COLO668 (cell line): Measurements from ENCODE around the gene OR8S1.
"Not testable (repeated sequence)": the region's sequence is repeated elsewhere in the genome, so short reads cannot be mapped to it uniquely, and the experiment has no call there.

Experiments used
- DNase-seq: peaks from one replicate; lab custom pipeline; 2025; ENCODE audit not compliant: unreplicated experiment; lab: John Stamatoyannopoulos, UW

The OR8S1 gene, protein sequence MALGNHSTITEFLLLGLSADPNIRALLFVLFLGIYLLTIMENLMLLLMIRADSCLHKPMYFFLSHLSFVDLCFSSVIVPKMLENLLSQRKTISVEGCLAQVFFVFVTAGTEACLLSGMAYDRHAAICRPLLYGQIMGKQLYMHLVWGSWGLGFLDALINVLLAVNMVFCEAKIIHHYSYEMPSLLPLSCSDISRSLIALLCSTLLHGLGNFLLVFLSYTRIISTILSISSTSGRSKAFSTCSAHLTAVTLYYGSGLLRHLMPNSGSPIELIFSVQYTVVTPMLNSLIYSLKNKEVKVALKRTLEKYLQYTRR

GRCh38 chr12:48525332-48525731, at the start of gene OR8S1:
Gene OR8S1, plus strand, starts transcription at chr12:48525632. Its CDS starts 0 bp downstream, at chr12:48525632.
- no peak for DNase-seq

DNA sequence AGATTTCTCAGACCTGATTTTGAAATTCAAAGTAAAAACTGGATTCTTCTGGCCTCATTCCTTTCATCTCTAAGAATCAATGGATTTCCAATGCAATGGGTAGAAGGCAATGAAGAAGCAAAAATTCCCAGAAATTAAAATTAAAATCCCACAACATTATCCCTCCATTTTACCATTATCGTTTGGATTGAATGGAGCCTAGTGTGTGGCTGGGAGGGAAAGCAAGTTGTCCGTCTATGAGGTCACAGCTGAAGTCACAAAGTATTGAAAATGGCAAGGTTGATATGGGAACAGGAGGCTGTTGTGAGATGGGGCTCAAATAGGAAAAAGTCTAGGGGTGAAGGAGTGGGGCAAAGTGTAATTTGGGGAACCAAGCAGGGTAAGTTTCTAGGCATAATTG, 43.2 kb upstream of the OR8S1 start, which contains the start of gene C12orf54:
C12orf54 (plus strand) TSS at position 301 of the 400 bp plus-strand sequence. CDS start 799 bp downstream, outside the sequence.
- DNase-seq = no peak

- DNase-seq = no peak
These were observed 42.5 kb upstream of the OR8S1 start for GRCh38 chr12:48482930-48483329.

DNA sequence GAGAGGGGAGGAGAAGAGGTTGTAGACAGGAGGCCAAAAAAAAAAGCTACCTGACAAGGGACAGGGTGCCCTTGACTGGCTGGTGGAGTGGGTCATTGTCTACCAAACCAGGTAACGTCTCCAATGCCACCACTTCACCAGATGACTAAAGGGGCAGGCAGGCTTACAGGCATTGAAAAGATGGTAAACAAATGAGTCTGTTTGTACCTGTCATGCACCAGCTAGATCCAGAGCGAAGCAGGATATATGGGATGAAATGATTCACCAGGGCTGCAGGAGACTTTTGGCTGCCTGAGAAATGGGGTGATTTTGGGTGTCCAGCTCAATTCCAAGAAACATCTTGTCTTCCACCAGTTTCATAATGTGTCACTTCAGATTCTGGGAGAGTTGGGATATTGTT, 39.2 kb upstream of the OR8S1 start:
- no peak for DNase-seq

DNA sequence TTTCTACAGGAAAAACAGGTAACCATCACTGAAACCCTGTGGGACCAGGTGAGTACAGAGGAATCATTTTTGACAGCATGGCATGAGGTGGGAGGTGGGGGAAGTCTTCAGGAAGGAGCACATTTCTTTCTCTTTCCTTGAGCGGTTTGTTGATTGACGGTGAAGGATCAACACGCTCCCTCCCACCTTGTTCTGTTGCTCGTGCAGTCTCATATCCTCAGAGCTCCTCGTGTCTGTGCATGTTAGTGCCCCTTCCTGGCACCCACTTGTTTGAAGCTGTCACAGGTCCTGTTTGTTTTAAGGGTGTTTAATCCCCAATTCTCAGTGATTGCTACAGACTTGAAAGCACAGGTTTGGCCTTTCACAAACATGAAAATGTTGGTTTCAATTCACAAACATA, 38.8 kb upstream of the OR8S1 start:
- no peak for DNase-seq

- no peak for DNase-seq
These were observed 36.4 kb upstream of the OR8S1 start for GRCh38 chr12:48489012-48489411.

- not testable (repeated sequence) for DNase-seq
These were observed 36.0 kb upstream of the OR8S1 start for GRCh38 chr12:48489456-48489855.

DNA sequence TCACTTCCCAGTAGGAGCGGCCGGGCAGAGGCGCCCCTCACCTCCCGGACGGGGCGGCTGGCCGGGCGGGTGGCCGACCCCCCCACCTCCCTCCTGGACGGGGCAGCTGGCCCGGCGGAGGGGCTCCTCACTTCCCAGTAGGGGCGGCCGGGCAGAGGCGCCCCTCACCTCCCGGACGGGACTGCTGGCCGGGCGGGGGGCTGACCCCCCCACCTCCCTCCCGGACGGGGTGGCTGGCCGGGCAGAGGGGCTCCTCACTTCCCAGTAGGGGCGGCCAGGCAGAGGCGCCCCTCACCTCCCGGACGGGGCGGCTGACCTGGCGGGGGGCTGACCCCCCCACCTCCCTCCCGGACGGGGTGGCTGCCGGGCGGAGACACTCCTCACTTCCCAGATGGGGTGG, 25.2 kb upstream of the OR8S1 start:
- DNase-seq = not testable (repeated sequence)

GRCh38 chr12:48506836-48507235, 18.6 kb upstream of the OR8S1 start:
- DNase-seq = not testable (repeated sequence)

DNA sequence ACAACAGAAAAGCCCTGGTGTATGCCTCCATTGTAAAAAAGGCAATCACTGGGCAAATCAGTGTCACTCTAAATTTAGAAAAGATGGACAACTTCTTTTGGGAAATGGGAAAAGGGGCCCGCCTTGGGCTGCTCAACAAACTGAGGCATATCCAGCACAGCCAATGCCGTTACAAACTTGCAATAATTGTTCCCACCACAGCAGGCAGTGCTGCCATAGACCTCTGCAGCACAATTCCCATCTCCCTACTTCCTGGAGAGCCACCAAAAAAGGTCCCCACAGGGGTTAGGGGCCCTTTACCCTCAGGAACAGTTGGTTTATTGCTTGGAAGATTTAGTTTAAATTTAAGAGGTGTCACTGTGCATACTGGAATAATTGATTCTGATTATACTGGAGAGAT, 16.4 kb upstream of the OR8S1 start:
- DNase-seq = no peak

- no peak for DNase-seq
These were observed 15.3 kb upstream of the OR8S1 start for GRCh38 chr12:48510111-48510510.

DNA sequence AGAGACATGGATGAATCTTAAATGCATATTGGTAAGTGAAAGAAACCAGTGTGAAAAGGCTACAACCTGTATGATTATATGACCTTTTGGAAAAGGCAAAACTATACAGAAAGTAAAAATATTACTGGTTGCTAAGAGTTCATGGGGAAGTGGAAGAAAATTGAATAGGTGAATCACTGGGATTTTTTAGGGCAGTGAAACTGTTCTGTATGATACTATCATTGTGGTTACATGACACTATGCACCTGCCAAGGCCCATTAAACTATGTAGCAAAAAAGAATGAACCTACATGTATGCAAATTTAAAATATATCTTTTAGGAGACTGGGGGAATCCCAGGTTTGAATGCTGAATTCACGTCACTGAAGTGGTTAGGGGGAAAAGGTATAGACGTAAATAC, 12.6 kb upstream of the OR8S1 start:
- peak; percentile 2 for DNase-seq

GRCh38 chr12:48514728-48515127, 10.7 kb upstream of the OR8S1 start:
- DNase-seq = no peak

GRCh38 chr12:48520381-48520780, 5.1 kb upstream of the OR8S1 start:
- DNase-seq = not testable (repeated sequence)

DNA sequence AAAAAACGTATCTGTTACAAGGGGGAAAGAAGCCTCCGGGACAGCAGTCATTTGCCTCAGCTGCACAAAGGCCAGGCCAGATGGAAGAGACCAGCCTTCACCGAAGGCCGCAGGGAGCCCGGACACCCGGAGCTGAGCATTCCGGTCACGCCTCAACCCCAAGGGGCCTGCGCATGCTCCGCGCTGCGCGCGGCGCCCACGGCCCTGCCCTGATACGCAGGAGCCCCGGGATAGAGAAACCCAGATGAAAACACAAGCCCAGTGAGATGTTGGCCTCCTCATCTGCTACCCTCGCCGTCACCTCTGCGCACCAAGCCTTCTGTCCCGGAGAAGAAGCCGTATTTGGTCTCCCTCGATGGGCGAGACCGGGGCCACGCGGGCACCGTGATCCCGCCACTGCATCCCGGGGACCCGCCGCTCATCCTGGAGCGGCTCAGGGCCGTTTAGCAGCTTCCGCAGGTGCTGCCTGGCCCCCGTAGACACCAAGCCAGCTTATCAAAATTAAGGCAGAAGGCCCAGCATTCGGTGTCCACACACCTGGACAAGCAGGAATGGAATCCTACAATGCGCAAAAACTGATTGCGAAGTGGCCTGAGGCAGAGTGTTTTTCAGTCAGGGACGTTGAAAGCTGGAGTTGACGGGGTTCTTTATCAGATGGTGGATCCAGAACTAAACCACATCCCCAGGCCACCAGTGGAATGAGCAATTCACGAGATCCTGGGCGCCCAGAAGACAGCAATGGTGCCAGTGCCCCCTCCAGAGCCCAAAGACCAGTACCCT, 2.6 kb downstream of the OR8S1 start:
- no peak for DNase-seq

- DNase-seq = no peak
These were observed 7.2 kb downstream of the OR8S1 start for GRCh38 chr12:48532601-48533000.

GRCh38 chr12:48536602-48537001, 11.2 kb downstream of the OR8S1 start:
- DNase-seq = no peak

- peak; percentile 26 for DNase-seq
These were observed 17.0 kb downstream of the OR8S1 start for GRCh38 chr12:48542300-48542928.

DNA sequence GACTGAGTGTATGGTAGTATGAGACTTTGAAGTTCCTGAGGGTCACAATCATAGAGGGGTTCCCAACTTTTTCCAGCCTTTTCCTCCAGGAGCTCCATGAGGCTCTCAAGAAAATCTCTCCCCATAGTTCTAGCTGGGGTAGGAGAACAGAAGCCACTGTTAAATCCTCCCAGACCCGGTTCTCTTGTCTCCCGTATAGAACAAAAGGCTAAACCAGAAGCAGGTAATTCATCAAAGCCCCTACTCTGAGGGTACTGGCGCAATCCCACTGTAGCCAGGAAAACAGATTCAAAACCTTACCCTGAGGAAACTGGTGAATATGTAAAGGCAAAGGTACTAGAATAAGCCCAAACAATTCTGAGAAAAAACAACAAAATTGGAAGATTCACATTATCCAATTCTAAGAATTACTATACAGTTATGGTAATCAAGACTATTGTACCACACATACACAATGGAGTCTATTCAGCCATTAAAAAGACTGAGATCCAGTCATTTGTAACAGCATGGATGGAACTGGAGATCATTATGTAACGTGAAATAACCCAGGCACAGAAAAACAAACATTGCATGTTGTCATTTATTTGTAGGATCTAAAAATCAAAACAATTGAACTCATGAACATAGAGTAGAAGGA, 20.5 kb downstream of the OR8S1 start:
- DNase-seq = no peak

DNA sequence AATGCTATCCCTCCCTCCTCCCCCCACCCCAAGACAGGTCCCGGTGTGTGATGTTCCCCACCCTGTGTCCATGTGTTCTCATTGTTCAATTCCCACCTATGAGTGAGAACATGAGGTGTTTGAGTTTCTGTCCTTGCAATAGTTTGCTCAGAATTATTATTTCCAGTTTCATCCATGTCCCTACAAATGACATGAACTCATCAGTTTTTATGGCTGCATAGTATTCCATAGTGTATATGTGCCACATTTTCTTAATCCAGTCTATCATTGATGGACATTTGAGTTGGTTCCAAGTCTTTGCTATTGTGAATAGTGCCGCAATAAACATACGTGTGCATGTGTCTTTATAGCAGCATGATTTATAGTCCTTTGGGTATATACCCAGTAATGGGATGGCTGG, 21.6 kb downstream of the OR8S1 start:
- not testable (repeated sequence) for DNase-seq

DNA sequence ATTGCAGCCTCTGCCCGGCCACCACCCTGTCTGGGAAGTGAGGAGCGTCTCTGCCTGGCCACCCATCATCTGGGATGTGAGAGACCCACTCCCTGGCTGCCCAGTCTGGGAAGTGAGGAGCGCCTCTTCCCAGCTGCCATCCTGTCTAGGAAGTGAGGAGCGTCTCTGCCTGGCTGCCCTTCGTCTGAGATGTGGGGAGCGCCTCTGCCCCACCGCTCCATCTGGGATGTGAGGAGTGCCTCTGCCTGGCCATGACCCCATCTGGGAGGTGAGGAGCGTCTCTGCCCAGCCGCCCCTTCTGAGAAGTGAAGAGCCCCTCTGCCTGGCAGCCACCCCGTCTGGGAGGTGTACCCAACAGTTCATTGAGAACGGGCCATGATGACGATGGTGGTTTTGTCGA, 26.2 kb downstream of the OR8S1 start:
- not testable (repeated sequence) for DNase-seq
